ENCODE measurements around the gene KCNK1. TPM values are rescaled to one million over a fixed set of nuclear protein-coding genes. Genes with fewer than 3 reads are reported as not detected.

The KCNK1 gene
- total RNA-seq, 1 experiment from 2014 or later, result 60.6 TPM

- Histone ChIP-seq H3K79me2 (ENCODE audit: low read depth) (peaks cover 98% of the 10 kb centered on the region), H3K9me2 (ENCODE audit: insufficient read depth) (no peaks in the 10 kb centered on the region), H3K36me3 (ENCODE audit: low read depth) (peaks cover 52% of the 10 kb centered on the region), H3K27ac (no peak overlapping the region), H3F3A (ENCODE audit: insufficient read depth, low read depth) (peaks cover 17% of the 10 kb centered on the region; the same call in 1 of the 2 replicates), H2AFZ (no peak overlapping the region), H4K20me1 (ENCODE audit: insufficient read depth) (no peaks in the 10 kb centered on the region; the same call in 1 of the 2 replicates), H3K4me1 (replicated peaks; ENCODE audit: insufficient read depth) (peaks cover 18% of the 10 kb centered on the region), H3K4me2 (no peak overlapping the region), H3K9me3 (ENCODE audit: insufficient read depth, low read depth) (no peaks in the 10 kb centered on the region), H3K27me3 (ENCODE audit: insufficient read depth, low read depth) (no peaks in the 10 kb centered on the region), H3K4me3 (no peak overlapping the region)
- no peak for TF ChIP-seq CTCF (conservative IDR thresholded peaks at IDR 0.05)
- TF ChIP-seq EZH2 (IDR thresholded peaks at IDR 0.05; ENCODE audit: low read depth), result no peak
- intact Hi-C loops (cut with micrococcal nuclease; ENCODE audit: unreplicated experiment), result no loop called here
- POLR2A ChIA-PET (ENCODE audit: unreplicated experiment), result no interaction called here
- BruUV-seq (replicated peaks), result no TSS peak
- no peak for DNase-seq
- CTCF ChIA-PET, result no interaction called here
These were observed 6.2 kb downstream of the KCNK1 start for GRCh38 chr1:233620065-233620464.

GRCh38 chr1:233621923-233622322 is 8.0 kb downstream of the KCNK1 start:
- intact Hi-C loops (cut with micrococcal nuclease; ENCODE audit: unreplicated experiment), result no loop called here
- TF ChIP-seq EZH2 (IDR thresholded peaks at IDR 0.05; ENCODE audit: low read depth), result no peak
- DNase-seq, result no peak
- H2AFZ ChIP-seq, result no peak overlapping the region
- POLR2A ChIA-PET (ENCODE audit: unreplicated experiment), result interaction anchor here (0.7 kb wide), 1 partner anchor 31 kb away, joined by 12 read pairs; no protein-coding TSS in a partner anchor
- H3K4me2 ChIP-seq, result no peak overlapping the region
- peaks cover 9% of the 10 kb centered on the region for H3K4me1 ChIP-seq (replicated peaks; ENCODE audit: insufficient read depth)
- H3K79me2 ChIP-seq (ENCODE audit: low read depth), result peaks cover 97% of the 10 kb centered on the region
- no peaks in the 10 kb centered on the region for H3K27me3 ChIP-seq (ENCODE audit: insufficient read depth, low read depth)
- H3K4me3 ChIP-seq, result no peak overlapping the region
- no peaks in the 10 kb centered on the region for H3K9me2 ChIP-seq (ENCODE audit: insufficient read depth)
- H3K36me3 ChIP-seq (ENCODE audit: low read depth), result peaks cover 52% of the 10 kb centered on the region
- no peaks in the 10 kb centered on the region for H3K9me3 ChIP-seq (ENCODE audit: insufficient read depth, low read depth)
- H3F3A ChIP-seq (ENCODE audit: insufficient read depth, low read depth), result 0 out of 2 replicates have a peak, but pooled peaks cover under 1% of the 10 kb centered on the region
- BruUV-seq (replicated peaks), result no TSS peak
- H3K27ac ChIP-seq, result no peak overlapping the region
- no peaks in the 10 kb centered on the region; the same call in 1 of the 2 replicates for H4K20me1 ChIP-seq (ENCODE audit: insufficient read depth)
- CTCF ChIA-PET, result no interaction called here

- Histone ChIP-seq H3F3A (ENCODE audit: insufficient read depth, low read depth) (peaks cover 4% of the 10 kb centered on the region; the same call in 1 of the 2 replicates), H2AFZ (no peak overlapping the region), H3K27ac (no peak overlapping the region), H3K9me3 (ENCODE audit: insufficient read depth, low read depth) (no peaks in the 10 kb centered on the region), H4K20me1 (ENCODE audit: insufficient read depth) (no peaks in the 10 kb centered on the region; the same call in 1 of the 2 replicates), H3K79me2 (ENCODE audit: low read depth) (peaks cover 92% of the 10 kb centered on the region), H3K36me3 (ENCODE audit: low read depth) (peaks cover 40% of the 10 kb centered on the region), H3K27me3 (ENCODE audit: insufficient read depth, low read depth) (no peaks in the 10 kb centered on the region), H3K4me1 (replicated peaks; ENCODE audit: insufficient read depth) (no peaks in the 10 kb centered on the region; the same call in 1 of the 2 replicates), H3K4me3 (no peak overlapping the region), H3K9me2 (ENCODE audit: insufficient read depth) (no peaks in the 10 kb centered on the region), H3K4me2 (no peak overlapping the region)
- TF ChIP-seq EZH2 (IDR thresholded peaks at IDR 0.05; ENCODE audit: low read depth) (no peak), CTCF (conservative IDR thresholded peaks at IDR 0.05) (no peak)
- no TSS peak for BruUV-seq (replicated peaks)
- intact Hi-C loops (cut with micrococcal nuclease; ENCODE audit: unreplicated experiment), result no loop called here
- no peak for DNase-seq
- POLR2A ChIA-PET (ENCODE audit: unreplicated experiment), result no interaction called here
- CTCF ChIA-PET, result no interaction called here
These were observed 10.4 kb downstream of the KCNK1 start for GRCh38 chr1:233624289-233624688.

DNA sequence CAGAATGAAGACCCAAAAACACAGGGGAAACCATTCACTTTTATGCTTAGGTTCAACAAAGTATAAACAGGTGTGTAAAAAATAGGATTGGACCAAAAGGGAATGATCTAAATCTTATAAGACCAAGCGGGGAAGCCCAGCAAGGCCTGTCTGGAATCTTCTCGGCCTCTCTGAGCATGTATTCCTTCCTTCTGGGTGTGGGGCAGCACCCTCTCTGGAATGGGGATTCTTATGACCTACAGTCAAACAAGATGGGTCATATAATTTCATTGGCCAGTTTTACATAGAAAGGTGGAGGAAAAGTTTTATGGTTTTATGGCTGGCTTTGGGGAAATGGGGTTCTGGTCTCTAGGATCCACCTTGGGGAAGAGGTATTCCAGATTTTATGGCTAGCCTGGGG is 11.2 kb downstream of the KCNK1 start:
- peaks cover 40% of the 10 kb centered on the region for H3K36me3 ChIP-seq (ENCODE audit: low read depth)
- H2AFZ ChIP-seq, result no peak overlapping the region
- ChIA-PET POLR2A (ENCODE audit: unreplicated experiment) (no interaction called here), CTCF (no interaction called here)
- BruUV-seq (replicated peaks), result no TSS peak
- no peak overlapping the region for H3K4me2 ChIP-seq
- no peak overlapping the region for H3K27ac ChIP-seq
- H3K4me3 ChIP-seq, result no peak overlapping the region
- no peak for DNase-seq
- peaks cover 4% of the 10 kb centered on the region; the same call in 1 of the 2 replicates for H3F3A ChIP-seq (ENCODE audit: insufficient read depth, low read depth)
- H3K9me3 ChIP-seq (ENCODE audit: insufficient read depth, low read depth), result no peaks in the 10 kb centered on the region
- H3K9me2 ChIP-seq (ENCODE audit: insufficient read depth), result no peaks in the 10 kb centered on the region
- intact Hi-C loops (cut with micrococcal nuclease; ENCODE audit: unreplicated experiment), result no loop called here
- no peaks in the 10 kb centered on the region for H3K27me3 ChIP-seq (ENCODE audit: insufficient read depth, low read depth)
- no peaks in the 10 kb centered on the region; the same call in 1 of the 2 replicates for H4K20me1 ChIP-seq (ENCODE audit: insufficient read depth)
- H3K4me1 ChIP-seq (replicated peaks; ENCODE audit: insufficient read depth), result no peaks in the 10 kb centered on the region; the same call in 1 of the 2 replicates
- TF ChIP-seq CTCF (conservative IDR thresholded peaks at IDR 0.05) (no peak), EZH2 (IDR thresholded peaks at IDR 0.05; ENCODE audit: low read depth) (no peak)
- H3K79me2 ChIP-seq (ENCODE audit: low read depth), result peaks cover 94% of the 10 kb centered on the region
